Thyroid gland (tissue), 4 donors: ENCODE measurements around the gene DNAJC25.

ENCODE experiments used
- POLR2A ChIP-seq, 2 donors: fragments of 450-650 bp; IDR thresholded peaks; one replicate each; pipeline ENCODE4 v1.6.1; 2017; ENCODE audit warnings: antibody characterized with exemption in 2 of 2, mild to moderate bottlenecking in 2 of 2, moderate library complexity in 1 of 2
- TF ChIP-seq, protein P1 (sequence below), 6 experiments: fragments of 200-600 bp in 3 of 6; fragments of 450-650 bp in 3 of 6; sonication (generic) in 3 of 6; IDR thresholded peaks; one replicate each; pipeline ENCODE4 v1.5.1; 2016 to 2019; ENCODE audit warnings: antibody characterized with exemption in 6 of 6, mild to moderate bottlenecking in 2 of 6, inconsistent platforms in 1 of 6, moderate library complexity in 1 of 6

DNA sequence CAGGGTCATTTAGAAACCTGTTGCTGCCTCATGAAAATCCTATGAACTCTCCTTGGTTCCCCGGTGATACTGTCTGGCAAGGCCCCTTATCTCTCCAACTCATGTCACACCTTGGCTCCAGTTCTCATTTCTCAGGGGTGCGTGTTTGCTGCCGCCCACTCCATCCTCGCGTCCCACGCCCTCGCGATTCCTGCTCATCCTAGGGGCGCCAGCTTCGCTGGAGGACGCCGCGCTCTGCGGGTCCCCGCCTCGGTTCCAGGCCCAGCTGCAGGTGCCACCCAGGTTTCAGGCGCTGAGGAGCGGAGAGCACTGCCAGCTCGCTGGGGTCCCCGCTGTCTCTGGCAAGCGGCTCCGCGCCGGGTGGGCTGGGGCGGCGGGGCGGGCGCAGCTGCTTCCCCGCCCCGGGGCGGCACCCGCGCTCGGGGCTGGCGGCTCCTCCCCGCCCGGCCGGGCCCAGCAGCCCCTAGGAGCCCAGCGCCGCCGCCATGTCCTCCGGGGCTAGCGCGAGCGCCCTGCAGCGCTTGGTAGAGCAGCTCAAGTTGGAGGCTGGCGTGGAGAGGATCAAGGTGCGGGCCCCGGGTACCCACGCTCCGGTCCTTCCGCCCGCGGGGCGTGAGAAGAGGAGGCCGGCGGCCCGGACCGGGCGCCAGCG is 30.1 kb downstream of the DNAJC25 start, which contains the start of gene GNG10:
- TF ChIP-seq, protein P1, sequence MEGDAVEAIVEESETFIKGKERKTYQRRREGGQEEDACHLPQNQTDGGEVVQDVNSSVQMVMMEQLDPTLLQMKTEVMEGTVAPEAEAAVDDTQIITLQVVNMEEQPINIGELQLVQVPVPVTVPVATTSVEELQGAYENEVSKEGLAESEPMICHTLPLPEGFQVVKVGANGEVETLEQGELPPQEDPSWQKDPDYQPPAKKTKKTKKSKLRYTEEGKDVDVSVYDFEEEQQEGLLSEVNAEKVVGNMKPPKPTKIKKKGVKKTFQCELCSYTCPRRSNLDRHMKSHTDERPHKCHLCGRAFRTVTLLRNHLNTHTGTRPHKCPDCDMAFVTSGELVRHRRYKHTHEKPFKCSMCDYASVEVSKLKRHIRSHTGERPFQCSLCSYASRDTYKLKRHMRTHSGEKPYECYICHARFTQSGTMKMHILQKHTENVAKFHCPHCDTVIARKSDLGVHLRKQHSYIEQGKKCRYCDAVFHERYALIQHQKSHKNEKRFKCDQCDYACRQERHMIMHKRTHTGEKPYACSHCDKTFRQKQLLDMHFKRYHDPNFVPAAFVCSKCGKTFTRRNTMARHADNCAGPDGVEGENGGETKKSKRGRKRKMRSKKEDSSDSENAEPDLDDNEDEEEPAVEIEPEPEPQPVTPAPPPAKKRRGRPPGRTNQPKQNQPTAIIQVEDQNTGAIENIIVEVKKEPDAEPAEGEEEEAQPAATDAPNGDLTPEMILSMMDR (IDR thresholded peaks at IDR 0.05) = no peak
- TF ChIP-seq POLR2A (IDR thresholded peaks at IDR 0.05) = peak in 1 of 2 donors; percentile 70
